ENCODE results near the gene TMEM178B.
"Not testable (repeated sequence)": the region's sequence is repeated elsewhere in the genome, so short reads cannot be mapped to it uniquely, and the experiment has no call there.

TMEM178B gene

DNA sequence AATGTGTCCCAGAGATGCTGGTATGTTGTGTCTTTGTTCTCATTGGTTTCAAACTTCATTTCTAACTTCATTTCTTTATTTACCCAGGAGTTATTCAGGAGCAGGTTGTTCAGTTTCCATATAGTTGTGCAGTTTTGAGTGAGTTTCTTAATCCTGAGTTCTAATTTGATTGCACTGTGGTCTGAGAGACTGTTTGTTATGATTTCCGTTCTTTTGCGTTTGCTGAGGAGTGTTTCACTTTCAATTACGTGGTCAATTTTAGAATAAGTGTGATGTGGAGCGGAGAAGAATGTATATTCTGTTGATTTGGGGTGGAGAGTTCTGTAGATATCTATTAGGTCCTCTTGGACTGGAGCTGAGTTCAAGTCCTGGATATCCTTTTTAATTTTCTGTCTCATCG is 103.3 kb downstream of the TMEM178B start:
- in situ Hi-C loops (cut with HindIII; ENCODE audit: low sequenced_read_pairs): not testable (repeated sequence)

DNA sequence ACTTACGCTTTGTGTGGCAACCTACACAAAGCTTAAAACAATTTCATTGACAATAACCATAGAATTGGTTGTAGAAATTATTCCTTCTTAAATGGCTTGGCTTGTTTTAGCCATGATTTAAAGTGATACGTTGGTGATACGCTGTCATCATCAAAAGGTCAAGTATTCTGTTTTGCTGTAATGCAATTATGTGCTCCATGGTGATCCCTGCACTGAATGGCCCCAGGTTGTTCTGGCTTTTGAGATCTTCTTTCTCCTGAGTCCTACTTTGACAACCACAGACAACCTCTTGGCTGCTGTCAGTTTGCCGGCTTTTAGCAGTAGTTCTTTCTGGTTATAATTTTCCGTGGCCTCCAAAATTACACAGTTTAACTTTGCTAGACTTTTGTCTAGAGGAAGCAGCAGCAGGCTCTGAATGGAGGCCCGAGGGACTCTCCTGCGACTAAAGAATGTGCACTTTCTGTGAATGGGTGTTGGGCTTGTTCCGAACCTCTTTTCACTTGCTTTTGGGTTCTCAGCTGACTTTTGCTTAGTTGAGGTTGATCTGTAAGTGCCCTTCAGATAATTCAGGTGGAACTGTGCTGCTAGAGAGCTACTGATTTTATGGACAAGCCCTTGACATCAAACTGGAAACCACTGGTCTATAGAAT is 104.7 kb downstream of the TMEM178B start:
- in situ Hi-C loops (cut with HindIII; ENCODE audit: low sequenced_read_pairs): no loop called here

GRCh38 chr7:141181812-141182211 is 107.9 kb downstream of the TMEM178B start:
- in situ Hi-C loops (cut with HindIII; ENCODE audit: low sequenced_read_pairs): no loop called here

DNA sequence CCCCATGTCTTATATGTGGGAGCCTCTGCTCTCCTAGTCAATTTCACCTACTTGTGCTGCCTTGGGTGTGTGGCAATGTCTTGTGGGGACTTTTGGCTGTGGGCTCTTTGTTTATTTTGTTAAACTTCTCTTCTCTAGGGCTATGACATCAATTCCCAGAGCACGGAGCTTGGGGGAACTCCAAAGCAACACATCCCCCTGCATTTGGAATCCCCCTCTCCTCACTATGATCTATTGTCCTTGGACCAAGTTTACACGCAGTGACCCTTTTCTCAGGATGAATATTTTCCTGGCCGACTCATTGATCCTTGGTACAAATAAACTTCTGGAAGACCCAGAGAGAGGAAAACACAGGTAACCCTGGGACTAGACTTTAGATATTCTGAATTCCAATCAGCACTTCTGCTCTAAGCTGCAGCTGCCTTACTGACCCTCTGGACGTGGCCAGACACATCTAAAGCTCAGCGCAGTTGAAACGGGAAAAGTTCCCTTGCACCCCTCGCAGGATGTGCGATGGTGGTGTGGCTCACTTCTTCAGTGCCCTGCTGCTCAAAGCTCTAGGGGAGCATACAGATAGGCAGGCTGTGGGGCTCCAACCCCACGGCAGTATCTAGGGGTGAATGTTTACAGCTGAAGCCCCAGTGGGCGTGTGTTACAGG is 110.8 kb downstream of the TMEM178B start:
- in situ Hi-C loops (cut with HindIII; ENCODE audit: low sequenced_read_pairs): no loop called here

DNA sequence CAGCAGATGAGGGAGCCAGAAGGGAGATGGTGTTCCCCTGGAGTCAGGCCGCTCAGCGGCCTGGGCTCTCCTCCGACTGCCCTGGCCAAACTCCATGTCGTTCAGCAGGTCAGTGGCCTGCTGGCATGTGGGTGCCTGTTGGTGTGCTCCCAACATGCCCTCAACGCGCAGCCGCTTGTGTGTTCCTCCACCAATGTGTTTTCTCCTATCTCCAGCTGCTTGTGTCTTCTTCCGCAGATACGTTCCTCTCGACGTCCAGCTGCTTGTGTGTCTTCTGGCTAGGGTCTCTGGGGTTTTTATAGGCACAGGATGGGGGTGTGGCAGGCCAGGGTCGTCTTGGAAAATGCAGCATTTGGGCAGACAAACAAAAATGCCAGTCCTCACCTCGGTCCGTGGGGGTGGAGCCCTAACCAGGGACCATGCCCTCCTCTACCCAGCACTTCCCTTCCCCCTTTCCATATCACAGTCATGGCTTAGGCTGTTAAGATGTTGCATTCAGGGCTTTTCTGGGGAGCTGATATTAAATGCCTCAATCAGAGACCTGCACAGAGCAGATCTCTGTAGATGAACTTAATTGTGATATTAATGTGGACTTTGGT is 111.6 kb downstream of the TMEM178B start:
- in situ Hi-C loops (cut with HindIII; ENCODE audit: low sequenced_read_pairs): no loop called here

GRCh38 chr7:141189231-141189630 is 115.4 kb downstream of the TMEM178B start:
- in situ Hi-C loops (cut with HindIII; ENCODE audit: low sequenced_read_pairs): no loop called here

GRCh38 chr7:141190495-141190894 is 116.6 kb downstream of the TMEM178B start:
- in situ Hi-C loops (cut with HindIII; ENCODE audit: low sequenced_read_pairs): no loop called here

GRCh38 chr7:141191277-141191676 is 117.4 kb downstream of the TMEM178B start:
- in situ Hi-C loops (cut with HindIII; ENCODE audit: low sequenced_read_pairs): no loop called here

- in situ Hi-C loops (cut with HindIII; ENCODE audit: low sequenced_read_pairs): no loop called here
Observed at GRCh38 chr7:141193066-141193465, 119.2 kb downstream of the TMEM178B start.

DNA sequence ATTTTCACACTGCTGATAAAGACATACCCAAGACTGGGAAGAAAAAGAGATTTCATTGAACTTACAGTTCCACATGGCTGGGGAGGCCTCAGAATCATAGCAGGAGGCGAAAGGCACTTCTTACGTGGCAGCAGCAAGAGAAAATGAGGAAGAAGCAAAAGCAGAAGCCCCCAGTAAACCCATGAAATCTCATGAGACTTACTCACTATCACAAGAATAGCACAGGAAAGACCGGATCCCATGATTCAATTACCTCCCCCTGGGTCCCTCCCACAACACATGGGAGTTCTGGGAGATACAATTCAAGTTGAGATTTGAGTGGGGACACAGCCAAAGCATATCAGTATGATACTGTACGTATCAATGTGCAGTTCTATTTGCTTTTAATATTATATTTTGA is 121.9 kb downstream of the TMEM178B start:
- in situ Hi-C loops (cut with HindIII; ENCODE audit: low sequenced_read_pairs): not testable (repeated sequence)

- in situ Hi-C loops (cut with HindIII; ENCODE audit: low sequenced_read_pairs): no loop called here
Observed at GRCh38 chr7:141198194-141198958, 124.5 kb downstream of the TMEM178B start.

- in situ Hi-C loops (cut with HindIII; ENCODE audit: low sequenced_read_pairs): no loop called here
Observed at GRCh38 chr7:141200191-141201108, 126.6 kb downstream of the TMEM178B start.

DNA sequence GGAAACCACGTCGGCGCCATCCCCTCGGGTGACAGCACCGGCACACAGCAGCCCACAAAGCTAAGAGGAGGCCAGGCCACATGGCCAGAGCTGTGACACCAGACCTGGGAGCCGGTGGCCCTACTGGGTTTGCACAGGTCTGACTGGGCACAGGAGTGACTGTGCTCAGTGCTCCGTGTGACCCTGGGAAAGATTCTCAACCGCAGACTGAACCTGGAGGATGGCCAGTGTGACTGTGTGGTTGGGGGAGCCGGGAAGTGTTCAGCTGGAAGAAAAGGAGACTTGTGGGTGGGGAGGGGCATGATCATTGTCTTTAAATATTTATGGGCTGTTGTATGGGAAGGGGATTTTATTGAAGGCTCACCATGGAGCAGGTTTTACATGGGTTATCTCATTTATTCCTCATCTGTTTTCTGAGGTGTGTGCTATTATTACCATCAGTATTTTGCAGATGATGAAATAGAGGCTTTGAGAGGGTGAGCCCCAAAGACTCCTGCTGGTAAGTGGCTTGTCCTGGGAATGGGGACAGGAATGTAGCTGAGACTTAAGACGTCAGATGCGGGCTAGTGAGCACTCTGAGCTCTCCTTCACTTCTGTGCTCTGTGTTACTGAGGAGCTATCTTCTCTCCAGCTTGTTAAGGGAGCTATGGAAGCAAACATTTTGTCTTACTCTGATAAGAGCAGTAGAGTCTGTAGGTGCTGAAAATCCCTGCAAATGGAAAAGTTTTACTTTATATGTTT is 127.5 kb downstream of the TMEM178B start:
- in situ Hi-C loops (cut with HindIII; ENCODE audit: low sequenced_read_pairs): no loop called here

DNA sequence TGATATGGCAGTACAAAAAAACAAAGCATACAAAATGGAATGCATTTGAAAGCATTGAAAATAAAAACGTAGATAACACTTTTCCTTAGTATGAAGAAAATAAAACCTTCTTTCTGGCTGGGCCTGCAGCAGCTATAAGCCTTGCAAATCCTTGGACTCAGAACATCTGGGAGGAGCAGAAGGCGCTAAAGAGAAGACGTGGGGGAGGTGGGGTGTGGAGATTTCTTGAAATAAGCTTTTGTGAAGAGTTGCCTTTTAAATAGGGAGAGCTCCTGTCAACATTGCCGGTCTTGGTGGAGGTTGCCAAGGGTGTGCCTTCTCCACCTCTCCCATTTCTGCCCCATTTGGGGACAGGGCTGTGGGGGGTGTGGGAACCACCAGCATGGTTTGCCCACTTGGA is 128.7 kb downstream of the TMEM178B start:
- in situ Hi-C loops (cut with HindIII; ENCODE audit: low sequenced_read_pairs): no loop called here

DNA sequence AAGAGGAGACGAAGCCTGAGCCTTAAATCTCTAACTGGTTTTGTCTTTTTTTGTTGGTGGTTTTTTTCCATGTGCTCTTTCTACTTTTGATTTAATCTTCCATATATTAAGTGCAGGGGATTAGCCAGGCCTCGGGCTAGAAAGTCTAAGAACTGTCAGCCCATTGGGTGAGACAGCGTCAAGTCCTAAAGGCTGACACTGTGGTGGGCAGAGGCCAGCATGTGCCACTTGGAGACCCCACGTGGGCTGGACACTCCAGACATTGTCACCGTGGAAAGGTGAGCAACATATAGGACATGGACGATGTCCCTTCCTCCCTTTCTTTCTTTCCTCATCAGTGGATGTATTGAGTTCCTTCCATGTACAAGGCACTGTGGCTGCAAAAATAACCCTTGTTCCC is 129.3 kb downstream of the TMEM178B start:
- in situ Hi-C loops (cut with HindIII; ENCODE audit: low sequenced_read_pairs): no loop called here

GRCh38 chr7:141203586-141203985 is 129.7 kb downstream of the TMEM178B start:
- in situ Hi-C loops (cut with HindIII; ENCODE audit: low sequenced_read_pairs): no loop called here

- in situ Hi-C loops (cut with HindIII; ENCODE audit: low sequenced_read_pairs): no loop called here
Observed at GRCh38 chr7:141207661-141208060, 133.8 kb downstream of the TMEM178B start.

DNA sequence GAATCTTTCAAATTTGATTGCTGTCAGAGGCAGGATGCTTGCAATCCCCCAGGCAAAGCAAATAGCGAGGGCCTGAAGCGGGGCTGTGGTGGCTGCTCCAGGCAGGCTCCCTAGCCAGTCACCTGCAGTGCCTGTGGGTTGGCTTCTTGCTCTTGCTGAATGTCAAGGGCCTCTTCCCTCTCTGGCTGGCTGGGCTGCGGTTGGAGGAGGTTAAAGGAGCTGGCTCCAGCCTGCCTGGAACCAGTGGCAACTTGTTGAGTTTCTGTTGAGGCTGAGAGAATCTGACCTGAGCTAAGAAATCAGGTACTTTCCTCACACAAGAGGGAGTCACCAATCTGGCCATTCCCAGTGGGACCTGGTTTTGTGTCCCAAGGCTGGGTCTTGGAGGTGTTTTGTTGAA is 134.7 kb downstream of the TMEM178B start:
- in situ Hi-C loops (cut with HindIII; ENCODE audit: low sequenced_read_pairs): no loop called here

DNA sequence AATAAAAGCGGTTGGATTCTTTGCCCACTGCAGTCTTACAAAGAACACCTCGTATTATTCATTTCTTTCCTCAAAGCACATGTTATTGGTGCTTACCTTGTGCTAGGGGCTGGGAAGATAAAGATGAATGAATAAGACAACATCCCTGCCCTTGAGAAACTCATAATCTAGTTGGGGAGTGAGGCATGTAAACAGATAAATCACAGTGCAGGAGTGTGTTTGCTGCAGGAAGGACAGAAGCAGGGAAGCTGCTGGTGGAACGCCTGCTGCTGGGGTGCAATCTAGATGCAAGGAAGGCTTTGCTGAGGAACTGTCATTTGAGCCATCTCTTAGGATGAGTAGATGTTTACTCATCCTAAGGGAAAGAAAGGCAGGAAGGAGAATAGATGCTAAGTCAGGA is 135.6 kb downstream of the TMEM178B start:
- in situ Hi-C loops (cut with HindIII; ENCODE audit: low sequenced_read_pairs): no loop called here

DNA sequence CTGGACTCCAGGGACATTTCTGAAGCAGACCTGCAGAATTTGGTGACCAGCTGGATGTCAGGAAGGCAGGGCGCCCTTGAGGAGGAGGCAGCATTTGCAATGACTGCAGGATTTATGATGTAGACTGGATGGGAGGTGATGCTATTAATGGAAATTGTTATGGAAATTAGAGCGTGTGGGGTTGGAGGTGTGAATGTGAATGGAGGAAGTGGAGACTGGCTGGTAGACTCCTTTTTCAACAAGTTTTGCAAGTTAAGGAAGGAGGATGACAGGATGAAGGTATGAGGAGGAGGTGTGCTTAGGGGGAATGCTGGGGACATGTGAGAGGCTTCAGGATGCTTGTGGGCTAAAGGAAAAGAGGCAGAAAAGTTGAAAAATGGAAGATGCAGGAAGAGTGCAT is 137.0 kb downstream of the TMEM178B start:
- in situ Hi-C loops (cut with HindIII; ENCODE audit: low sequenced_read_pairs): no loop called here
